ENCODE data around the gene FAM107B.

FAM107B gene

GRCh38 chr10:14476641-14477407 lies 297.9 kb downstream of the FAM107B start:
- Histone ChIP-seq H2BK5ac (ENCODE audit: low read length) (no peak overlapping the region), H3K27ac (ENCODE audit: low read depth, low read length) (no peak overlapping the region), H3K4me2 (ENCODE audit: low read length) (no peak overlapping the region), H2BK120ac (ENCODE audit: low read depth, low read length) (no peak overlapping the region), H3K27me3 (ENCODE audit: insufficient read depth, low read length, poor library complexity) (no peaks in the 10 kb centered on the region), H3K36me3 (ENCODE audit: control insufficient read depth, insufficient read depth, low read length) (no peaks in the 10 kb centered on the region), H3K18ac (ENCODE audit: low read length) (no peak overlapping the region), H3K4ac (ENCODE audit: low read depth, low read length) (no peak overlapping the region), H3K56ac (ENCODE audit: low read length) (no peak overlapping the region), H3K79me1 (ENCODE audit: low read length) (no peaks in the 10 kb centered on the region), H4K5ac (ENCODE audit: low read length) (no peak overlapping the region), H4K8ac (ENCODE audit: low read depth, low read length) (no peak overlapping the region), H3K23ac (ENCODE audit: low read length) (no peak overlapping the region), H3K79me2 (ENCODE audit: control insufficient read depth, insufficient read depth, low read length) (no peaks in the 10 kb centered on the region), H3K9ac (ENCODE audit: low read length) (no peak overlapping the region), H2BK15ac (replicated peaks; ENCODE audit: low read depth) (no peak overlapping the region), H3K4me1 (ENCODE audit: control insufficient read depth, low read depth, low read length) (no peaks in the 10 kb centered on the region), H2AK5ac (ENCODE audit: low read length) (no peak overlapping the region), H3K4me3 (ENCODE audit: low read length) (no peak overlapping the region)
- no CpG with 5 or more reads among the region's 9 CpGs for WGBS (ENCODE audit: extremely low coverage, insufficient coverage, low lambda C conversion rate)
- DNase-seq, result peak; percentile 50

- no CpG with 5 or more reads among the region's 5 CpGs for WGBS (ENCODE audit: extremely low coverage, insufficient coverage, low lambda C conversion rate)
- H3K9ac ChIP-seq (ENCODE audit: low read length), result no peak overlapping the region
- H4K8ac ChIP-seq (ENCODE audit: low read depth, low read length), result no peak overlapping the region
- no peak overlapping the region for H2AK5ac ChIP-seq (ENCODE audit: low read length)
- no peaks in the 10 kb centered on the region for H3K27me3 ChIP-seq (ENCODE audit: insufficient read depth, low read length, poor library complexity)
- no peak overlapping the region for H3K4me3 ChIP-seq (ENCODE audit: low read length)
- no peak overlapping the region for H3K4ac ChIP-seq (ENCODE audit: low read depth, low read length)
- no peak overlapping the region for H4K5ac ChIP-seq (ENCODE audit: low read length)
- H3K56ac ChIP-seq (ENCODE audit: low read length), result no peak overlapping the region
- no peaks in the 10 kb centered on the region for H3K79me2 ChIP-seq (ENCODE audit: control insufficient read depth, insufficient read depth, low read length)
- no peaks in the 10 kb centered on the region for H3K79me1 ChIP-seq (ENCODE audit: low read length)
- H3K4me1 ChIP-seq (ENCODE audit: control insufficient read depth, low read depth, low read length), result no peaks in the 10 kb centered on the region
- DNase-seq, result no peak
- H2BK5ac ChIP-seq (ENCODE audit: low read length), result no peak overlapping the region
- no peaks in the 10 kb centered on the region for H3K36me3 ChIP-seq (ENCODE audit: control insufficient read depth, insufficient read depth, low read length)
- H3K4me2 ChIP-seq (ENCODE audit: low read length), result no peak overlapping the region
- H2BK120ac ChIP-seq (ENCODE audit: low read depth, low read length), result no peak overlapping the region
- H3K27ac ChIP-seq (ENCODE audit: low read depth, low read length), result no peak overlapping the region
- H3K18ac ChIP-seq (ENCODE audit: low read length), result no peak overlapping the region
- H3K23ac ChIP-seq (ENCODE audit: low read length), result no peak overlapping the region
- H2BK15ac ChIP-seq (replicated peaks; ENCODE audit: low read depth), result no peak overlapping the region
Measured at GRCh38 chr10:14476006-14476405, 298.7 kb downstream of the FAM107B start.

- no peaks in the 10 kb centered on the region for H3K79me1 ChIP-seq (ENCODE audit: low read length)
- H3K4me2 ChIP-seq (ENCODE audit: low read length), result no peak overlapping the region
- no peak overlapping the region for H3K27ac ChIP-seq (ENCODE audit: low read depth, low read length)
- H2BK5ac ChIP-seq (ENCODE audit: low read length), result no peak overlapping the region
- no peak for DNase-seq
- H3K4me1 ChIP-seq (ENCODE audit: control insufficient read depth, low read depth, low read length), result no peaks in the 10 kb centered on the region
- no peak overlapping the region for H2AK5ac ChIP-seq (ENCODE audit: low read length)
- H3K23ac ChIP-seq (ENCODE audit: low read length), result no peak overlapping the region
- H3K4me3 ChIP-seq (ENCODE audit: low read length), result no peak overlapping the region
- no CpG with 5 or more reads among the region's 3 CpGs for WGBS (ENCODE audit: extremely low coverage, insufficient coverage, low lambda C conversion rate)
- no peak overlapping the region for H4K5ac ChIP-seq (ENCODE audit: low read length)
- H3K18ac ChIP-seq (ENCODE audit: low read length), result no peak overlapping the region
- no peak overlapping the region for H3K56ac ChIP-seq (ENCODE audit: low read length)
- no peaks in the 10 kb centered on the region for H3K79me2 ChIP-seq (ENCODE audit: control insufficient read depth, insufficient read depth, low read length)
- no peak overlapping the region for H2BK120ac ChIP-seq (ENCODE audit: low read depth, low read length)
- no peaks in the 10 kb centered on the region for H3K36me3 ChIP-seq (ENCODE audit: control insufficient read depth, insufficient read depth, low read length)
- no peaks in the 10 kb centered on the region for H3K27me3 ChIP-seq (ENCODE audit: insufficient read depth, low read length, poor library complexity)
- no peak overlapping the region for H4K8ac ChIP-seq (ENCODE audit: low read depth, low read length)
- H2BK15ac ChIP-seq (replicated peaks; ENCODE audit: low read depth), result no peak overlapping the region
- H3K9ac ChIP-seq (ENCODE audit: low read length), result no peak overlapping the region
- no peak overlapping the region for H3K4ac ChIP-seq (ENCODE audit: low read depth, low read length)
Measured at GRCh38 chr10:14474656-14475055, 300.0 kb downstream of the FAM107B start.

DNA sequence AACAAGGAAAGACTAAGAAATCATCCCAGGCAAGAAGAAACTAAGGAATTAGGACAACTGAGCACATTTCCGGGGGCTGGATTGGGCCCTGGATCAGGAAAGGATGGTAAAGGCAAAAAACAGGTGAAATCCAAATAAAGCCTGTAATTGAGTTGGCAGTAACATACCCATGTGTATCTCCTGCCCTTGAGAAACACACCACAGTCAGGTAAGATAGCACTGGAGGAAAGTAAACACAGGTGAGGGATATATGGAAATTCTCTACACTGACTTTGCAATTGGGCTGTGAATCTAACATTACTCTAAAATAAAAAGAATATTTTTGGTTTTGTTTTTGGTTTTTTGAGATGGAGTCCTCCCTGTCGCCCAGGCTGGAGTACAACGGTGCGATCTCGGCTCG lies 303.8 kb downstream of the FAM107B start:
- H2AK5ac ChIP-seq (ENCODE audit: low read length), result no peak overlapping the region
- no peak overlapping the region for H2BK5ac ChIP-seq (ENCODE audit: low read length)
- no peak for DNase-seq
- H3K4ac ChIP-seq (ENCODE audit: low read depth, low read length), result no peak overlapping the region
- no peak overlapping the region for H3K4me3 ChIP-seq (ENCODE audit: low read length)
- no peak overlapping the region for H3K27ac ChIP-seq (ENCODE audit: low read depth, low read length)
- no CpG with 5 or more reads among the region's 6 CpGs for WGBS (ENCODE audit: extremely low coverage, insufficient coverage, low lambda C conversion rate)
- no peaks in the 10 kb centered on the region for H3K4me1 ChIP-seq (ENCODE audit: control insufficient read depth, low read depth, low read length)
- no peaks in the 10 kb centered on the region for H3K79me1 ChIP-seq (ENCODE audit: low read length)
- H2BK120ac ChIP-seq (ENCODE audit: low read depth, low read length), result no peak overlapping the region
- H4K5ac ChIP-seq (ENCODE audit: low read length), result no peak overlapping the region
- no peaks in the 10 kb centered on the region for H3K36me3 ChIP-seq (ENCODE audit: control insufficient read depth, insufficient read depth, low read length)
- H3K27me3 ChIP-seq (ENCODE audit: insufficient read depth, low read length, poor library complexity), result no peaks in the 10 kb centered on the region
- H3K4me2 ChIP-seq (ENCODE audit: low read length), result no peak overlapping the region
- H3K9ac ChIP-seq (ENCODE audit: low read length), result no peak overlapping the region
- H3K79me2 ChIP-seq (ENCODE audit: control insufficient read depth, insufficient read depth, low read length), result no peaks in the 10 kb centered on the region
- no peak overlapping the region for H3K56ac ChIP-seq (ENCODE audit: low read length)
- H3K18ac ChIP-seq (ENCODE audit: low read length), result no peak overlapping the region
- no peak overlapping the region for H3K23ac ChIP-seq (ENCODE audit: low read length)
- no peak overlapping the region for H2BK15ac ChIP-seq (replicated peaks; ENCODE audit: low read depth)
- H4K8ac ChIP-seq (ENCODE audit: low read depth, low read length), result no peak overlapping the region

GRCh38 chr10:14468726-14469125 lies 306.0 kb downstream of the FAM107B start:
- H3K18ac ChIP-seq (ENCODE audit: low read length), result no peak overlapping the region
- H2BK5ac ChIP-seq (ENCODE audit: low read length), result no peak overlapping the region
- H3K27me3 ChIP-seq (ENCODE audit: insufficient read depth, low read length, poor library complexity), result no peaks in the 10 kb centered on the region
- no peaks in the 10 kb centered on the region for H3K79me1 ChIP-seq (ENCODE audit: low read length)
- no peak overlapping the region for H2AK5ac ChIP-seq (ENCODE audit: low read length)
- H3K36me3 ChIP-seq (ENCODE audit: control insufficient read depth, insufficient read depth, low read length), result no peaks in the 10 kb centered on the region
- H3K79me2 ChIP-seq (ENCODE audit: control insufficient read depth, insufficient read depth, low read length), result no peaks in the 10 kb centered on the region
- H2BK15ac ChIP-seq (replicated peaks; ENCODE audit: low read depth), result no peak overlapping the region
- H3K9ac ChIP-seq (ENCODE audit: low read length), result no peak overlapping the region
- no peak overlapping the region for H4K8ac ChIP-seq (ENCODE audit: low read depth, low read length)
- WGBS (ENCODE audit: extremely low coverage, insufficient coverage, low lambda C conversion rate), result no CpG with 5 or more reads among the region's 3 CpGs
- H3K4me1 ChIP-seq (ENCODE audit: control insufficient read depth, low read depth, low read length), result no peaks in the 10 kb centered on the region
- no peak overlapping the region for H3K56ac ChIP-seq (ENCODE audit: low read length)
- H3K4ac ChIP-seq (ENCODE audit: low read depth, low read length), result no peak overlapping the region
- no peak overlapping the region for H3K27ac ChIP-seq (ENCODE audit: low read depth, low read length)
- H3K4me3 ChIP-seq (ENCODE audit: low read length), result no peak overlapping the region
- H3K23ac ChIP-seq (ENCODE audit: low read length), result no peak overlapping the region
- no peak overlapping the region for H3K4me2 ChIP-seq (ENCODE audit: low read length)
- no peak overlapping the region for H4K5ac ChIP-seq (ENCODE audit: low read length)
- H2BK120ac ChIP-seq (ENCODE audit: low read depth, low read length), result no peak overlapping the region
- DNase-seq, result no peak

Data from mesendoderm (in vitro differentiated cells).